ENCODE data around the gene GPR141. TPM values are rescaled to one million over a fixed set of nuclear protein-coding genes. Genes with fewer than 3 reads are reported as not detected.

Gene GPR141
- total RNA-seq, 1 donor from 2014 or later = not detected

DNA sequence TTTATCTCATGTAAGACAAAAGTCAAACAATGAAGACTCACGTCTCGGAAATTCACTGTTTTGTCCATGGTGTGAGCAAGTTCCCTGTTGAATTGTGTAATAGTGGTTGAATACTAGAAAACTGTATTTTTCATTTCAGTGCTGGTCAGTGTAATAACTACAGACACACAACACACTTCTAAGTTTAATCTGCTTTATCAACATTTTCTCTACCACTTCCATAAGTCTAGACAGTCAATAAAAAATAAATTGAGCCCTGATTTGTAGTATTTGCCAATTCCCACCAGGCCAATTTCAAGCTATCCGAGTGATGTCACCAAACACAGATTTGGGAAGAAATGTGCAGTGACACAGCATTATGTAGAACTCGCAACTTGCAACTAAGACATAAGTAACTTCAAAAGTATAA is 81.9 kb downstream of the GPR141 start:
- no peaks in the 10 kb centered on the region for H3K27me3 ChIP-seq
- H3K9me3 ChIP-seq = no peaks in the 10 kb centered on the region
- H3K4me1 ChIP-seq = no peaks in the 10 kb centered on the region
- DNase-seq (ENCODE audit: extremely low spot score in 2 of 2) = no peak
- intact Hi-C loops (cut with DNase I) = no loop called here
- no peaks in the 10 kb centered on the region for H3K36me3 ChIP-seq
- no peak for TF ChIP-seq POLR2A (IDR thresholded peaks at IDR 0.05)
- TF ChIP-seq, protein P1, sequence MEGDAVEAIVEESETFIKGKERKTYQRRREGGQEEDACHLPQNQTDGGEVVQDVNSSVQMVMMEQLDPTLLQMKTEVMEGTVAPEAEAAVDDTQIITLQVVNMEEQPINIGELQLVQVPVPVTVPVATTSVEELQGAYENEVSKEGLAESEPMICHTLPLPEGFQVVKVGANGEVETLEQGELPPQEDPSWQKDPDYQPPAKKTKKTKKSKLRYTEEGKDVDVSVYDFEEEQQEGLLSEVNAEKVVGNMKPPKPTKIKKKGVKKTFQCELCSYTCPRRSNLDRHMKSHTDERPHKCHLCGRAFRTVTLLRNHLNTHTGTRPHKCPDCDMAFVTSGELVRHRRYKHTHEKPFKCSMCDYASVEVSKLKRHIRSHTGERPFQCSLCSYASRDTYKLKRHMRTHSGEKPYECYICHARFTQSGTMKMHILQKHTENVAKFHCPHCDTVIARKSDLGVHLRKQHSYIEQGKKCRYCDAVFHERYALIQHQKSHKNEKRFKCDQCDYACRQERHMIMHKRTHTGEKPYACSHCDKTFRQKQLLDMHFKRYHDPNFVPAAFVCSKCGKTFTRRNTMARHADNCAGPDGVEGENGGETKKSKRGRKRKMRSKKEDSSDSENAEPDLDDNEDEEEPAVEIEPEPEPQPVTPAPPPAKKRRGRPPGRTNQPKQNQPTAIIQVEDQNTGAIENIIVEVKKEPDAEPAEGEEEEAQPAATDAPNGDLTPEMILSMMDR (IDR thresholded peaks at IDR 0.05) = no peak
- TF ChIP-seq POLR2AphosphoS5 (IDR thresholded peaks at IDR 0.05; ENCODE audit: insufficient read depth in 1 of 2, low read depth in 1 of 2) = no peak
- H3K27ac ChIP-seq = no peak overlapping the region
- H3K4me3 ChIP-seq = no peak overlapping the region

DNA sequence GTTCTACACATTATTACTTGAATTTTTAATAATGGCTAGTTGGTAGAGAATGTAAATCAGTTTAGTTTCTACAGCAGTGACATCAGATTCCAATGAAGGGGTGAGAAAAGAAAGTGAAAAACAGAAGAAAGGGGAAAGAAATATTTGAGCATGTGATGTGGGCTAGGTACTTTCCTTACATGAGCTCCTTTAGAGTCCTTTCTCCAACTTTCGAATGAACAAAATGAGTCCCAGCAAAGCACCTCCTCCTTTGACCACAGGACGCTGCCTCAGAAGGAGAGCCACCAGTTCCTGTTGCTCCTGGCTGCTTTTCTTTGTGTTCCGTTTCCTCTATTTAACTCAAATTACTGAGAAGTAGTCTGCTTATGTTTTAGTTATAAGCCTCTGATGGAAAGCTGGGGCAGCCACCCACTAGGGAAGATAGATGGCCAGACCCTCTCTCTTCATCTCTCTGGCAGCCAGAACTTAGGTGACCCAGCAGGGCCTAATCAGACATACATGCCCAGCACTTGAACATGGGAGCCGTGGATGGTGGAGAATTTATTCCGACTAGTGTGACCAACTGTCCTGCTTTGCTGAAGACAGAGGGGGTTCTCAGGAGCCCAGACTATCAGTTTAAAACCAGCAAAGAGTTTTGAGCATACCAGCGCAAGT is 82.4 kb downstream of the GPR141 start:
- H3K27me3 ChIP-seq = no peaks in the 10 kb centered on the region
- no peaks in the 10 kb centered on the region for H3K36me3 ChIP-seq
- intact Hi-C loops (cut with DNase I) = no loop called here
- H3K4me1 ChIP-seq = no peaks in the 10 kb centered on the region
- DNase-seq (ENCODE audit: extremely low spot score in 2 of 2) = no peak
- TF ChIP-seq POLR2AphosphoS5 (IDR thresholded peaks at IDR 0.05; ENCODE audit: insufficient read depth in 1 of 2, low read depth in 1 of 2) (no peak), POLR2A (IDR thresholded peaks at IDR 0.05) (no peak)
- TF ChIP-seq, protein P1 (IDR thresholded peaks at IDR 0.05) = no peak
- no peaks in the 10 kb centered on the region for H3K9me3 ChIP-seq
- H3K4me3 ChIP-seq = no peak overlapping the region
- no peak overlapping the region for H3K27ac ChIP-seq

DNA sequence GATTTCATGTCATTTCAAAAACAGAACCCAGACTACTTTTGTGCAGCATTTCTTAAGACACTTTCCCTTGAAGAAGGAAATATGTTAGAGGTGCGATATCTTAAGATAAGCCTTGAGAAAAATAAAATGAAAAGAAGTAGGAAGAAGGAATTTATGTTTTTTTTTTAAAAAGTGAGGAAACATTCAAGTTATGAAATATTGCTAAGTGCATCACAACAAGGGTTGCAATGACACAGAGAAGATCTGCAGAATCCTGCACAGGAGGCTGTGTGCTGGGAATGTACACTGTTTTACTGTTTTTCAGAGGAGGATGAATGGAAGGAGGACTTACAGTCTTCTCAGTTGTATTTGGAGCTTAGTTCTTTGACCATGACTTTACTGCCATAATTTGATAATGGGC is 85.0 kb downstream of the GPR141 start:
- DNase-seq (ENCODE audit: extremely low spot score in 2 of 2) = no peak
- Histone ChIP-seq H3K36me3 (no peaks in the 10 kb centered on the region), H3K9me3 (no peaks in the 10 kb centered on the region), H3K27ac (no peak overlapping the region), H3K4me1 (no peaks in the 10 kb centered on the region), H3K27me3 (no peaks in the 10 kb centered on the region), H3K4me3 (no peak overlapping the region)
- TF ChIP-seq POLR2A (IDR thresholded peaks at IDR 0.05) = no peak
- TF ChIP-seq POLR2AphosphoS5 (IDR thresholded peaks at IDR 0.05; ENCODE audit: insufficient read depth in 1 of 2, low read depth in 1 of 2) = no peak
- TF ChIP-seq, protein P1 (IDR thresholded peaks at IDR 0.05) = no peak
- intact Hi-C loops (cut with DNase I) = no loop called here

DNA sequence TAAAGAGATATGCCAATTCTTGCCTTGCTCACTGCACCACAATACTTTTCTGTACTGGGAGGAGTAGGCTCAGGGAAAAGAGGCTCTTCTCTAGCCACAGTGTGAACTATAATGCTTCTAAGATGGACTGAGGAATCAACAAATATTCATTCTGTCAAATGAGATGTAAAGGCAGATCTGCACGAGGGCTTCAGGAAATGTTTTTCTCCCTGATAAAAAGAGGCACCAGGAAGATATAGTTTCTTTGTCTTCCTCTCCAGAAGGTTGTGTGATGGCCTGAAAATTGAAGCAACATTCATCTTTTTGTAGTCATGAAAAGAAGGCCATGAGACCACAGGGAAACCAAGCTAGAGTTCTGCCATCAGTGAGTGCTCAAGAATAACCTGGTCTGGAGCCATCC is 85.7 kb downstream of the GPR141 start:
- intact Hi-C loops (cut with DNase I) = no loop called here
- no peaks in the 10 kb centered on the region for H3K27me3 ChIP-seq
- TF ChIP-seq POLR2A (IDR thresholded peaks at IDR 0.05) = no peak
- no peak for TF ChIP-seq POLR2AphosphoS5 (IDR thresholded peaks at IDR 0.05; ENCODE audit: insufficient read depth in 1 of 2, low read depth in 1 of 2)
- TF ChIP-seq, protein P1 (IDR thresholded peaks at IDR 0.05) = no peak
- no peaks in the 10 kb centered on the region for H3K36me3 ChIP-seq
- no peaks in the 10 kb centered on the region for H3K9me3 ChIP-seq
- H3K4me3 ChIP-seq = no peak overlapping the region
- H3K4me1 ChIP-seq = no peaks in the 10 kb centered on the region
- no peak overlapping the region for H3K27ac ChIP-seq
- DNase-seq (ENCODE audit: extremely low spot score in 2 of 2) = no peak

DNA sequence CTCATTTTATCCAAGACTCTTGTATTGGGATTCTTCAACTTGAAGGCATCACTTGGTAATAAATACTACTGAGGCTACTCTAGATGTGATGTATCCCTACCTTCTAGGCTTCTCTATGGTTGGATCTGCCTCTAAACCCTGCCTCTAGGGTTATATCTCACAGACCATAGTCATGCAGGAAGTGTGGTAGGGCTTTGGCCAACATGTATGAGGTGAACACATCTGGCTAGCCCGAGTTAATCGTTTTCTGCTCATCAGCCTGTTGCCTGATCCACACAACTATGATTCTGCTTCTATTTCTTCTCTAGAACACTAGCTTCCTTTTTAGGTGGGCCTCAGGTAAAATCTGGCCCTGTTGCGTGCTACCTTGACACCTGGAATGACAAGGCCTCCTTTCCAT is 86.2 kb downstream of the GPR141 start:
- Histone ChIP-seq H3K36me3 (no peaks in the 10 kb centered on the region), H3K4me3 (no peak overlapping the region), H3K9me3 (no peaks in the 10 kb centered on the region), H3K4me1 (no peaks in the 10 kb centered on the region), H3K27ac (no peak overlapping the region), H3K27me3 (no peaks in the 10 kb centered on the region)
- no peak for TF ChIP-seq POLR2A (IDR thresholded peaks at IDR 0.05)
- TF ChIP-seq, protein P1 (IDR thresholded peaks at IDR 0.05) = no peak
- no peak for TF ChIP-seq POLR2AphosphoS5 (IDR thresholded peaks at IDR 0.05; ENCODE audit: insufficient read depth in 1 of 2, low read depth in 1 of 2)
- intact Hi-C loops (cut with DNase I) = no loop called here
- no peak for DNase-seq (ENCODE audit: extremely low spot score in 2 of 2)

All from vagina (tissue), 2 donors.